Esophagus muscularis mucosa (tissue), 4 donors: ENCODE measurements around the gene BAMBI. TPM values are rescaled to one million over a fixed set of nuclear protein-coding genes. Genes with fewer than 3 reads are reported as not detected.
"Not testable (repeated sequence)": the region's sequence is repeated elsewhere in the genome, so short reads cannot be mapped to it uniquely, and the experiment has no call there.

ENCODE experiments used
- DNase-seq: peaks from one replicate; pipeline ENCODE4 v3.0.0-alpha.2; 2017; ENCODE audit errors: extremely low spot score
- H3K27ac ChIP-seq, 4 donors: fragments of 200-600 bp; sonication (generic); replicated peaks in 1 of 4; 1 replicate in 3 of 4; 2 replicates in 1 of 4; pipeline ENCODE4 v1.5.1; 2016 to 2019; ENCODE audit warnings: mild to moderate bottlenecking in 1 of 4
- H3K27me3 ChIP-seq, 4 donors: fragments of 200-600 bp; sonication (generic); one replicate each; pipeline versions ENCODE4 v1.5.1 to v1.6.0; 2016 to 2019
- H3K36me3 ChIP-seq, 4 donors: fragments of 200-600 bp; sonication (generic); one replicate each; pipeline ENCODE4 v1.5.1; 2016 to 2019
- H3K4me1 ChIP-seq, 4 donors: fragments of 200-600 bp; sonication (generic); one replicate each; pipeline ENCODE4 v1.5.1; 2016 to 2019
- H3K4me3 ChIP-seq, 4 donors: fragments of 200-600 bp; sonication (generic); 1 replicate in 2 of 4; 2 replicates in 2 of 4; pipeline ENCODE4 v1.5.1; 2016 to 2019; ENCODE audit warnings: mild to moderate bottlenecking in 4 of 4, moderate library complexity in 1 of 4
- H3K9me3 ChIP-seq, 4 donors: fragments of 200-600 bp; sonication (generic); 1 replicate in 3 of 4; 2 replicates in 1 of 4; pipeline ENCODE4 v1.5.1; 2016 to 2019
- CTCF ChIP-seq, 3 experiments: fragments of 200-600 bp in 2 of 3; fragments of 450-650 bp in 1 of 3; sonication (generic) in 2 of 3; IDR thresholded peaks; one replicate each; pipeline ENCODE4 v1.5.1; 2017 to 2019; ENCODE audit warnings: antibody characterized with exemption in 3 of 3, mild to moderate bottlenecking in 2 of 3, moderate library complexity in 1 of 3
- EP300 ChIP-seq: sonication (generic); formaldehyde crosslinking; IDR thresholded peaks from one replicate; pipeline ENCODE4 v1.6.1; 2017; ENCODE audit warnings: antibody characterized with exemption
- POLR2A ChIP-seq: fragments of 450-650 bp; IDR thresholded peaks from one replicate; pipeline ENCODE4 v1.6.1; 2017; ENCODE audit warnings: antibody characterized with exemption, moderate library complexity, mild to moderate bottlenecking, low read depth
- POLR2AphosphoS5 ChIP-seq, 2 donors: sonication (generic); formaldehyde crosslinking; IDR thresholded peaks; one replicate each; pipeline ENCODE4 v1.6.1; 2017; ENCODE audit warnings: antibody characterized with exemption in 2 of 2
- WGBS: methylation state at CpG from one replicate; pipeline ENCODE4 v1.1.5; 2018; 5-methylcytosine and 5-hydroxymethylcytosine counted together
- intact Hi-C: fragments of 100-400 bp; cut with DNase I; formaldehyde crosslinking; loops from one replicate; pipeline ENCODE4 v1.15.1; 2023
- total RNA-seq, 4 donors: library from RNA; depleted of rRNA; stranded (reverse); fragments of >200 nt; gene quantifications; one replicate each; pipeline versions ENCODE4 v1.1.0 to v1.2.1, GENCODE V29; 2016

Gene BAMBI
- total RNA-seq, 4 donors from 2014 or later = 6.2 to 8.4 (median 8.1) TPM

DNA sequence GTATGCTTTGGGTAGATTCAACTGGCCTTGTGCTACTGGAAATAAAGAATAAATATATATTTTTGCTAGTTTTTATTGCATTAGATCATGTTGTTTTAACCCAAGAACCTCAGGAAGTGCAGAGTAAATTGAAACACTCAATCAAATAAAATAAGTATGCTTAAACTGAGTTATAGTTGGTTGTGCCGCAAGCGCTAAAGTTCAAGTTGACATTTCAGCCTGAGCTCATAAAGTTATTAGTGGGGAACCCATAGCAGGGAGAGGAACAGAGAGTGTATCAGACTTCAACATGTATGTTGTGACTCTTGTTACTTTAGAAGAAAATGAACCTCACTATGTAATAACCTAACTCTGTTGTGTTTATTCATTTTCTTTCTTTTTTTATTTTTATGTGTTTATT, 25.2 kb upstream of the BAMBI start:
- peaks cover 0 to 7% (median 0%) of the 10 kb centered on the region in 4 donors for H3K27me3 ChIP-seq
- no peaks in the 10 kb centered on the region for H3K4me1 ChIP-seq
- H3K9me3 ChIP-seq = no peaks in the 10 kb centered on the region
- no peaks in the 10 kb centered on the region for H3K36me3 ChIP-seq
- intact Hi-C loops = no loop called here
- TF ChIP-seq EP300 (no peak), POLR2AphosphoS5 (IDR thresholded peaks at IDR 0.05) (no peak), CTCF (IDR thresholded peaks at IDR 0.05) (no peak), POLR2A (no peak)
- no peak overlapping the region for H3K27ac ChIP-seq
- no peak overlapping the region for H3K4me3 ChIP-seq
- no peak for DNase-seq
- WGBS = 67% methylated on average over 2 of the region's 2 CpGs

DNA sequence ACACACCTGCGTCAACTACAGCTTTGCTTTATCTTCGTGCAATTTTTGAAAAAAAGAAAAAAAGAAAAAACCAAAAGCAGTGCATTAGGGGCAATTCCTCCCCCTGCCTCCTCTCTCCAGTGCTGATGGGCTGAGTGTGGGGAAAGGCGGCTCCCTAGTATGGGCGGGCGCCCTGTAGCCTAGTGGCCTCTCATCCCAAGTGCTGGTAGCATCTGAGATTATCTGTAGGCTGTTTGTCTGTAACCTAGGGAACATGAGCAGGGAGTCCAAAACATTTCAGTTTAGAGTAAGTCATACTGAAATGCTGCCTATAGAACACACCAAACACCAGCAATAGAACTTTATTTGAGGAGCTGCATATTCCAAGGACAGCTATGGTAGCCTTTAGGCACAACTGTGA, 24.6 kb upstream of the BAMBI start:
- no peak overlapping the region for H3K4me3 ChIP-seq
- DNase-seq = no peak
- TF ChIP-seq POLR2AphosphoS5 (IDR thresholded peaks at IDR 0.05) (no peak), POLR2A (no peak), EP300 (no peak), CTCF (IDR thresholded peaks at IDR 0.05) (no peak)
- H3K9me3 ChIP-seq = no peaks in the 10 kb centered on the region
- peaks cover 0 to 7% (median 0%) of the 10 kb centered on the region in 4 donors for H3K27me3 ChIP-seq
- WGBS = 96% methylated on average over 5 of the region's 5 CpGs
- H3K36me3 ChIP-seq = no peaks in the 10 kb centered on the region
- no peaks in the 10 kb centered on the region for H3K4me1 ChIP-seq
- intact Hi-C loops = no loop called here
- no peak overlapping the region for H3K27ac ChIP-seq

- H3K36me3 ChIP-seq, H3K27ac ChIP-seq, H3K9me3 ChIP-seq, intact Hi-C loops, H3K4me1 ChIP-seq, DNase-seq, H3K4me3 ChIP-seq, H3K27me3 ChIP-seq: not testable (repeated sequence)
- WGBS = 89% methylated on average over 7 of the region's 7 CpGs
These were observed 18.5 kb upstream of the BAMBI start for GRCh38 chr10:28658824-28659223.

GRCh38 chr10:28661035-28661434, 16.3 kb upstream of the BAMBI start:
- Histone ChIP-seq H3K36me3 (no peaks in the 10 kb centered on the region), H3K4me3 (no peak overlapping the region), H3K9me3 (no peaks in the 10 kb centered on the region), H3K4me1 (peaks cover 0 to 12% (median 0%) of the 10 kb centered on the region in 4 donors), H3K27me3 (no peaks in the 10 kb centered on the region), H3K27ac (no peak overlapping the region)
- intact Hi-C loops = loop anchor here (5.0 kb wide), 2 partner anchors 471 to 646 kb away; no protein-coding TSS in a partner anchor
- no peak for TF ChIP-seq EP300
- no peak for TF ChIP-seq POLR2AphosphoS5 (IDR thresholded peaks at IDR 0.05)
- no peak for TF ChIP-seq CTCF (IDR thresholded peaks at IDR 0.05)
- no peak for TF ChIP-seq POLR2A
- no peak for DNase-seq
- WGBS = 59% methylated on average over 3 of the region's 3 CpGs

GRCh38 chr10:28663576-28664368, 13.5 kb upstream of the BAMBI start:
- Histone ChIP-seq H3K36me3 (no peaks in the 10 kb centered on the region), H3K27me3 (peaks cover 0 to 21% (median 5%) of the 10 kb centered on the region in 4 donors), H3K9me3 (no peaks in the 10 kb centered on the region), H3K4me3 (no peak overlapping the region), H3K27ac (no peak overlapping the region), H3K4me1 (peaks cover 0 to 18% (median 8%) of the 10 kb centered on the region in 4 donors)
- WGBS = 7% methylated on average over 9 of the region's 9 CpGs
- no peak for DNase-seq
- intact Hi-C loops = loop anchor here (5.0 kb wide), 2 partner anchors 469 to 644 kb away; no protein-coding TSS in a partner anchor
- TF ChIP-seq CTCF (IDR thresholded peaks at IDR 0.05) (peak; percentile 92 to 97 (median 94)), EP300 (no peak), POLR2AphosphoS5 (IDR thresholded peaks at IDR 0.05) (peak in 1 of 2 donors; percentile 61)
